ENCODE measurements around the gene TARBP2.

Gene TARBP2

GRCh38 chr12:53495903-53496751 is 5.0 kb upstream of the TARBP2 start:
- no peak for DNase-seq (ENCODE audit: low spot score)

- no peak for DNase-seq (ENCODE audit: low spot score)
Observed at GRCh38 chr12:53496752-53497032, 4.4 kb upstream of the TARBP2 start.

- DNase-seq (ENCODE audit: low spot score): no peak
Observed at GRCh38 chr12:53497461-53497860, 3.6 kb upstream of the TARBP2 start.

- DNase-seq (ENCODE audit: low spot score): no peak
Observed at GRCh38 chr12:53498235-53498630, 2.9 kb upstream of the TARBP2 start.

GRCh38 chr12:53499266-53500141 is 1.6 kb upstream of the TARBP2 start, which contains the start of gene MAP3K12:
Gene MAP3K12 (minus strand): TSS chr12:53499458. CDS start chr12:53487391, 12,067 bp downstream.
- DNase-seq (ENCODE audit: low spot score): peak; percentile 58

- peak; percentile 30 for DNase-seq (ENCODE audit: low spot score)
Observed at GRCh38 chr12:53500142-53500775, 824 bp upstream of the TARBP2 start.

- DNase-seq (ENCODE audit: low spot score): no peak
Observed at GRCh38 chr12:53501615-53502181, 615 bp downstream of the TARBP2 start.

- DNase-seq (ENCODE audit: low spot score): no peak
Observed at GRCh38 chr12:53502331-53502730, 1.2 kb downstream of the TARBP2 start.

GRCh38 chr12:53502983-53503728 is 2.1 kb downstream of the TARBP2 start:
- no peak for DNase-seq (ENCODE audit: low spot score)

GRCh38 chr12:53504004-53504920 is 3.2 kb downstream of the TARBP2 start:
- DNase-seq (ENCODE audit: low spot score): no peak

- no peak for DNase-seq (ENCODE audit: low spot score)
Observed at GRCh38 chr12:53505086-53505485, 4.0 kb downstream of the TARBP2 start.

GRCh38 chr12:53505555-53506449 is 4.7 kb downstream of the TARBP2 start:
- DNase-seq (ENCODE audit: low spot score): no peak

GRCh38 chr12:53506450-53506785 is 5.3 kb downstream of the TARBP2 start:
- DNase-seq (ENCODE audit: low spot score): no peak

- DNase-seq (ENCODE audit: low spot score): no peak
Observed at GRCh38 chr12:53506881-53507602, 6.0 kb downstream of the TARBP2 start, which contains the start of gene NPFF. Gene NPFF (minus strand): TSS chr12:53507484. CDS start chr12:53507474, 10 bp downstream.

GRCh38 chr12:53507603-53507885 is 6.5 kb downstream of the TARBP2 start:
- DNase-seq (ENCODE audit: low spot score): no peak

GRCh38 chr12:53508534-53509170 is 7.6 kb downstream of the TARBP2 start:
- peak; percentile 89 for DNase-seq (ENCODE audit: low spot score)

- no peak for DNase-seq (ENCODE audit: low spot score)
Observed at GRCh38 chr12:53510181-53510812, 9.2 kb downstream of the TARBP2 start.

Measured in activated CD4-positive, alpha-beta T cell treated with anti-CD3 and anti-CD28 coated beads, Interleukin-2, Interleukin-4, amounts not matched to agents 100 ng/mL and 50 ng/mL, durations not matched to agents 16 hours and 8 hours (primary cell).